Stimulated activated CD4-positive, alpha-beta T cell treated with anti-CD3 and anti-CD28 coated beads, Interleukin-15, amount 100 ng/mL, for 48 hours (primary cell): ENCODE measurements around the gene TCL1B.

Experiments used
- DNase-seq, 2 donors: peaks; one replicate each; pipeline ENCODE4 v3.0.0-alpha.2; 2020; ENCODE audit warnings: low read depth in 2 of 2

The TCL1B gene

DNA sequence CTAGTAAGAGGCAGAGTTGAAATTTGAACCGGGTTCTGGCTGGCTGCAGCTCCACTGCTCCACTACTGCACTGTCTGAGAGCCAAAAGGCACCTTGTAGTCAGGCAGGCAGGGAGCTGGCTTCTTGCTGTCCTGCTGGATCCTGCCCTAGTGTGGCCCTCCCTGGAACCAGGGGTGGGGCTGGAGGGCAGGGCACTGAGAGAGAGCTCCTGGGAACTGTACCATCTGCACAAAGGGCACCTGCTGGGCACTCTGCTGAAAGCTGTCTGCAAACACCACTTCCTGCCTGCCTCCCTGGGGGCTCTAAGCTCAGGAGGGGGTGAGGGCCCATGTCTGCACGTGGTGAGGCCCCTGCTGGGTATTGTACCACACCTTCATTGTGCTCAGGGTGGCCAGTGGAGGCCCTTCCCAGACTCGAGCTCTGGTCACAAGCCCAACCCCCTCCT lies 19.0 kb upstream of the TCL1B start:
- DNase-seq, result no peak

DNA sequence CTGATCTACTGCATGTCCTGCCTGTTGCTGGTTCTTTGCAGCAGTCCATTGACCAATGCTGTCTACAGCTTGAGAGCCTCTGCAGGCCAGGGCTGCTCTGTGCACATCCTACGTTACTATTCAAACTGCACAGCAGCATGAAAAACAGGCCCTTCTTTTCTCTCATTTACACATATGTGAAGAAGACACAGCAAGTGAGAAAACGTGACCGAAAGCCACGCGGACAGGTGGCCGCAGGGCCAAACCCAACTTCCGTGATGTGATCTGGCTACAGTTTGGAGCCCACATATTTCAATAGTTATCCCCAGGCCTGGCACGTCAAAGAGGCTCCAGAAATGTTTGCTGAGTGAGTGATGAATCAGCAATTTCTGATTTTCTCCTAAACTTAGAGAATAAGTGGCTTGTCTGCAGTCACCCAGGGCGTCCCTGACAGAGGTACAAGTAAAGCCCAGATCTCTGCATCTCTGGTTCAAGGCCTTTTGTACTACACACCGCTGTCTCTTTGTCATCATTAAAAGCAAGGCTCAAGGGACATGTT lies 17.9 kb upstream of the TCL1B start:
- no peak for DNase-seq

DNA sequence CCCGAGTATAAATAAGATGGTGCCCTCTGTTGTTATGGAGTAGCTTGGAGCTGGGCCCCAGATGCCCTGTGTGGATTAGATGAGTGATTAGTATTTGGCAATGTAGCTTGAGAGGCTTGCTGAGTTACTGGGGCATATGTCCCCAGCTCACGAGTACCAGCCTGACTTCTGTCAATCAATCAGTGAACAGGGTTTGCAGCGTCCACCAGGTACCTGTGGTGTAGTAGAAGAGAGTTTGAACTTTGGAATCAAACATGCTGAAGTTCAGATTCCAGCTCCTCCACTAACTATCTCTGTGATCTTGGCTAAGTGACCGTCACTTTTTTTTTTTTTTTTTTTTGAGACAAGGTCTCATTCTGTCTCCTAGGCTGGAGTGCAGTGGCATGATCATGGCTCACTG lies 11.6 kb upstream of the TCL1B start:
- no peak for DNase-seq

DNA sequence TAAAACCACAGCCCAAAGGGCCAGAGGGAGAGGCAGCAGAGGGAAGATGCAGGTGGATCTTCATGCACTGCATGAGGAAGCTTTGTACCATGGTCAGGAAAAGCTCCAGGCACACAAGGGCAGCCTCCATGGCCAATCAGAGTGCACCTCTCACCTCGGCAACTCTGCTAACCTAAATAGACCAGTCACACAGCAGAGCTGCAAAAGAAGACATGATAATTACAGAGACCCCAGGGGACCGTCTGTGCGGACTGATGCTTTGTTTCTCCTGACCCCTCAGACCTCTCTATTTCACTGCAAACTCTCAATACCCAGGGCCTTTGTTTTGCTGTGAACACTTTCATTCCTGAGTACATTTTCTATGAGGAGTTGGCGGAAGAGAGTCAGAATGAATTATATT lies 10.7 kb upstream of the TCL1B start:
- no peak for DNase-seq

DNA sequence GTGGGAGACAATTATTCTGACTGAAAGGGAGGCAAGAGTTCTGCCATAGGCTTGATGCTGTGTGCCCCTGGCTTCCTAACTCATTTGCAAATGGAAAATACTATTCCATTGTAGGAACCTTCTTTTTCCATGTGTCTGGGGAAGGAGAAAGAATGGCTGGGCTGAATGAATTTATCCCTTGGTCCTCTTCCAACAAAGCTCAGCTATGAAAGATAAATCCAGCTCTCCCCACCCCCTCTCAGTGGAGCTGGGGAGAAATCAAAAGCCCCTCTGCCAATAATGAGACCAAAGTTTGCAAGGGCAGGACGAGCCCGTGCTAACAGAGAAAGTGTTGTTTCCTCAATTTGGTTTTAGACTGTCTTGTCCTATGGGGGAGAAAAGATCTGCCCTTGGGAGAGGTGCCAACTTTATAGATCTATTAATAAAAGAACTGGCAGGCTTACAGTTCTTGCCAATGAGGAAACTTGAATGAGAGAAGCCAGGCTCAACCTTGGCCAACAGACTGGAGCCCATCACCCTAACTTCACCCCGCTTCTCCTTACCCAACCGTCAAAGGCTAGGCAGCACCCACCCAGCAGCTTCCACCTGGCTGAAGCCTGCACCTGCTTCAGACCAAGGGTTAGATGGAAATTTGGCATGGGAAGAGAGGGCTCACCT lies 8.9 kb upstream of the TCL1B start:
- no peak for DNase-seq

DNA sequence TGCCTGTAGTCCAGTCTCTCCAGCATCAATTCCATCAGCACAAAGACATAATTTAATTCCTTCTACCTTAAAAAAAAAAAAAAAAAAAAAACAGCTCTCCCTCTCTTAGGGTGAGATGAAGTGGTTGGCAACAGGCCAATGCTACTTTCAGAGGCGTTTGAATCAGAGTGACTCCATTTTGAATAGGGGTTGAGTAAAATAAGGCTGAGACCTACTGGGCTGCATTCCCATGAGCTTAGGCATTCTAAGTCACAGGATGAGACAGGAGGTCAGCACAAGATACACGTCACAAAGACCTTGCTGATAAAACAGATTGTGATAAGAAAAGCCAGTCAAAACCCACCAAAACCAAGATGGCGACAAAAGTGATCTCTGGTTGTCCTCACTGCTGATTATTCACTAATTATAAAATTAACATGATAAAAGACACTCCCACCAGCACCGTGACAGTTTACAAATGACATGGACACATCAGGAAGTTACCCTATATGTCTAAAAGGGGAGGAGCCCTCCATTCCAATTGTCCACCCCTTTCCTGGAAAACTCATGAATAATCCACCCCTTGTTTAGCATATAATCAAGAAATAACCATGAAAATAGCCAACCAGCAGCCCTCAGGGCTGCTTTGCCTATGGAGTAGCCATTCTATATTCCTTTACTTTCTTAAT lies 6.9 kb upstream of the TCL1B start:
- no peak for DNase-seq

DNA sequence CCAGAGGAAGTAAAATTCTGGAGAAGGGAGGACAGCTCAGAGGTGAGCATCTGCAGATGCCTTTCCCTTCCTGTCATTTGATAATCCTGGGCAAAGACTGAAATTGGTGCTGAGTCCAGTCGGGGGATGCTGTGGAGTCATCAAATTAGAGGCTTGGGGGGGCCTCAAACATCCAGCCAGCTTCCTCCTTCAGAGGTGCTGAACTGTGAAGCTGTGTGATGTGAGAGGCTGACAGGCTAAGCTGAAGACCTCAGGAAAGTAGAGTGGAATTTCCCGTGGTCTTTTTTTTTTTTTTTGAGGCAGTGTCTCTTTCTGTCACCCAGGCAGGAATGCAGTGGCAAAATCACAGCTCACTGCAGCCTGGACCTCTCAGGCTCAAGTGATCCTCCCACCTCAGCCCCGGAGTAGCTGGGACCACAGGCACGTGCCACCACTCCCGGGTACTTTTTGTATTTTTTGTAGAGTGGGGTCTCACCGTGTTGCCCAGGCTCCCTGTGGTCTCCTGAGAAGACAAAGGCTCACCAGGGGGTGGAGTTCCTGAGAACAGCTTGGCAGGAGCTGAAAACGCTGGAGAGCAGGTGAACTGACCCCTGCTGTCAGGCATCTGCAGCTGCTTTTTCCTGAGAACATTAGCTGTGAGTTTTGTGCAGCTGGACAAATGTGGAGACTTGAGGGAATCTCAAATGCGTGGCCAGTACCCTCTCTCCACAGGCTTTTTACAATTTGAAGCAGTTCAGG lies 6.1 kb upstream of the TCL1B start:
- no peak for DNase-seq

DNA sequence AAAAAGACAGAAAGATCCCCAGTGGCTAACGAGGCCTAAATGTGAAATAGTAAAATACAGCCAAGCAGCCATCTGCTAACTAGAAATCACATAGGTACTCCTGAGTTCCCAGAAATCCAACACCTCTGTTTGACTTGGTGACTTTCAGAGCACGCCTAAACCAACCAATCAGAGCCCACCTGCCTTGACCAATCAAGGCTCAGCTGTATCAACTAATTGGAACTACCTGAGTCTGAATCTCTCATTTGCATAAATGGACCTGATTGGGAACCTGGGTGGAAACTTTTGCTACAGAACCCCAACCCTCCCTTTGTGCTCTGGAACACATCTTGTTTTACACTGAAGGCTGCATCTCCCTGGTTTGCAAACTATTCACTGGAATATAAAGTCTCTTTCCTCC lies 5.1 kb upstream of the TCL1B start:
- no peak for DNase-seq

DNA sequence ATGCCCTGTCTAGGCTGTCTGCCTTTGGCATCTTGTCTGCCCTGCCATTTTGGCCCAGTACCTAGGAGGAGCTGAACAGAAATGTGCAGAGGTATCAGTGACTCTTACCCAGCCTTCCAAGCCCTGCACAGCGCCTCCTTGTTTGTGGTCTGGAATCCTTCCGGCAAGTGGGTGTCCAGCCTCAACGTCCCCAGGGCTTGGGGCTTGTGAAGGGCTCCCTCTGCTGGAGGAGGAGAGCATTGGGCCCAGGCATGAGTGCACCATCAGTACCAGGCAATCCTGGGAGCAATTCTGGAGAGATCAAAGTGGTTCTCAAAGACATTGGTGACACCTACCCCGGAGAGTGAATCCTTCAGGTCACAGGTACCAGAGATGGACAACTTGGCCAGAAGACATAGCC lies 2.4 kb upstream of the TCL1B start:
- peak in 1 of 2 donors; percentile 4 for DNase-seq

DNA sequence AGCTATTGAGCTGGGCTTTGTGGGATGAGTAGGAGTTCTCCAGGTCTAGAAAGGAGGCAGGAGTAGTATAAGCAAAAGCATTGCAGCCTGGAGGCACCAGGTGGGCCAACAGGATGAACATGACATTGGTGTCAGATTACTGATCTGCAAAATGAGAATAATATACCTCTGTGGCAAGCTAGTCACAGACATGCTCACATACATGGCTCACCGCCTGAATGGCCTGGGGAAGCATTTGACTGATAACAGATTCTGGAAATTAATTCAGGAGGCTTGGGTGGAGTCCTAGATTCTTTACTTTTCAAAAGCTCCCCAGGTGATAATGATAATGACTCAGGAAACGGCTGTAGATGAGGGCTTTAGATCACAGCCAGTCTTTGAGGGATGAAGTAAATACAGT lies 709 bp downstream of the TCL1B start:
- DNase-seq, result no peak

DNA sequence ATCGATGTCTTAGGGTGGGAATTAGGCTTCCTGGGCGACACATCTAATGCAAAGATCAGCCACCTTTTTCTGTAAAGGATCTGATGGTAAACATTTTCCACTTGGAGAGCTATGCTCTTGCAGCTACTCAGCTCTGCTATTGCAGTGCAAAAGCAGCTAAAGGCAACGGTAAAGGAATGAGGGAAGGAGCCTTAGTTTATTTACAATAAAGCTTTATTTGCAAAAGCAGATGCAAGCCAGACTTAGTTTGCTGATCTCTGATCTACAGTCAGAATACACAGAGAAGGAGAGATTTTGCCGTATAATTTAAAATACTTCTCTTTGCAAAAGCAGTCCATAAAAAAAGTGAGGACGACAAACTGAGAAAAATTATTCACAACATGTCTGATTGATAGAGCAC lies 3.2 kb downstream of the TCL1B start:
- DNase-seq, result no peak

DNA sequence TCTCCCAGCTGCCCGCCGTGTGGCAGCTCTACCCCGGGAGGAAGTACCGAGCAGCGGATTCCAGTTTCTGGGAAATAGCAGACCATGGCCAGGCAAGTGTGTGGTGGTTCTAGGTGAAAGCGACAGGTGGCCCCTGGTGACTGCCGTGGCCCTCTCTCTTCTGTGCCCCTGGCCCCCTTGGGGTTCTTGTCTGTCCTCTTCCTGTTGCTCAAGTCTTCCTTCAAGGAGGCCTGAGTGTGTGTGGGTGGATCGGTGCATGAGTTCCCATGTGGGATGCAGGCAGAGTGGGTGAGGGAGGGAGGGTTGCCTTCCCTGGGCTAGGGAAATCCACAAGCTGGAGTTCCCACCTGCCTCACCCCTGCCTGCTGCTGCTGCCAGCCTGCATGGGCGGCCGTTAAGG lies 4.6 kb downstream of the TCL1B start:
- no peak for DNase-seq

DNA sequence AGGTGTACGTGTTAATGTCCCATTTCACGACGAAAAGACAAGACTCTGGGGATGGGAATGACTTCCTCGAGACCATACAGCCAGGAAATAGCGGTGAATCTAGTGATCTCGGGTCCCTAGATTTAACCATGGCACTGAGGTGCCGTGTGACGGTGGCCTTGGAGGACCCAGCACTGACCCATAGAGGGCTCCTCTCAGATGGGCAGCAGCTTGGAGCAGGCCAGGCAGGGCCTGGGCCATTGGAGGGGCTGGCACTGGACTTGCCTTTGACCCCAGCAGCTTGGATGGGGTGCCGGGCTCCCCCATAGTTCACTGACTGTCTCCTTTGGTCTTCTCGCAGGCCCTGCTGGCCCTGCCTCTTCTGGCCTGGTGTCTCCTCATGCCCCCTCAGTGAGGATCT lies 5.4 kb downstream of the TCL1B start:
- DNase-seq, result no peak

DNA sequence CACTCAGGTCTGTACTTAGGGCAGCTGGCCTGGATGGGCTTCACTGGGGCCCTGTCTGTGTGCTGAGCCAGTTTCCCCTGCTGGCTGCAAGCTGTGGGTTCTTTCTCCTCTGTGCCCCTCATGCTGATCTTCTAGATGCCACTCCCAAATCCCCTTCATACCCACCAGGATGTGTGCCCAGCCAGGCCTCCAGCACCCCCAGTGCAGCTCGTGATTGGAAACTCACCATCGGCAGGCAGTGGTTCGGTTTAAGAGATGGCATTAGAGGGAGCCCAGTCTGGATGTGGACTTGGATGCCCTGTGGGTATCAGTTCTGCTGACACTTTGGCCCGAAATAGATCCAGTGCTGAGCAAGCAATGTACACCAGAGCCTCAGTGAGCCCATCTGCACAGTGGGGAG lies 5.9 kb downstream of the TCL1B start:
- no peak for DNase-seq

DNA sequence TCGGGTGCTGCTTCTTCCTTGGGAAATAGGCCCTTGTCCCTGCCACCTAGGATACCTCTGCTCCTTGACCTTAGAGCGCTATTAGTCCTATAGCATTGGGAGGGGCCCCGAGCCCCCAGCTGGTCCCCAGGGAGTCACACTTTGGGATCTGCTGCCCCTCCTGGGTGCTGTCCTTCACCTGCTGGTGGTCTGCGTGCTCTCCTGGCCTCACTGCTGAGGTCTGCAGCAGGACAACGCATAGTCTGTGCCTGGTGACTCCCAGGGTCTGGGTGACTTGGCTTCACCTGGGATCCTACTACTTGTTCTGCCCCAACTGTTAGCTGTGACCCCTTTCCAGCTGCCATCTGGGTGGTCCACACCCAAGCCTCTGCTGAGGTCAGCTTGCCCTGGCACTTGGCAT lies 8.8 kb downstream of the TCL1B start:
- DNase-seq, result no peak

DNA sequence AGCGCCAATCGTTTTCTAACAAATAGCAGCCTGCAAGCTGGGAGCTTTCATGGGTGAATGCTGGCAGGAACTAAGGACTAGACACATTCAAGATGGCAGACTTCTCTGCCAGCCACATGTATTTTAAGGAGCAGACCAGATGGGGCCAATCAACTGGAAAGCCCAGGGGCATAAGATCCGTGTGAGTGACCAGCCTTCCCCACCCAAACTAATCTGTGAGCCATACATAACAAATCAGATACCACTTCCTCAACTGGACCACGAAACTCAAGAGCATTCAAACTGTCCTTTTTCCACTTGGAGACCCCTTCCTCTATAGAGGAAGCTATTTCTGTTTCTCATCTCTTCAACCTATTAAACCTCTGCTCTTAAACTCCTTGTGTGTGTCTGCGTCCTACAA lies 9.7 kb downstream of the TCL1B start:
- DNase-seq, result no peak

DNA sequence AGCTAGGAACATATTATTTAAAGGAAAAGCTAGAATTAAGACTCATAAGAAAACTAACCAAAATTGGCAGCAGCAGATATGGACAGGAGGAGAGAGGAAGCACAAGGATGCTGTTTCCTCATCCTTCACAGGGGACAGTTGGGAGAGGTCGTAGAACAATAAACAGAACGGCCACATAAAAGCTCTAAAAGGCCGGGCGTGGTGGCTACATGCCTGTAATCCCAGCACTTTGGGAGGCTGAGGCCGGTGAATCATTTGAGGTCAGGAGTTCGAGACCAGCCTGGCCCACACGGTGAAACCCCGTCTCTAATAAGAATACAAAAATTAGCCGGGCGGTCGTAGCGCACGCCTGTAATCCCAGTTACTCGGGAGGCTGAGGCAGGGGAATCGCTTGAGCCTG lies 10.5 kb downstream of the TCL1B start:
- no peak for DNase-seq

DNA sequence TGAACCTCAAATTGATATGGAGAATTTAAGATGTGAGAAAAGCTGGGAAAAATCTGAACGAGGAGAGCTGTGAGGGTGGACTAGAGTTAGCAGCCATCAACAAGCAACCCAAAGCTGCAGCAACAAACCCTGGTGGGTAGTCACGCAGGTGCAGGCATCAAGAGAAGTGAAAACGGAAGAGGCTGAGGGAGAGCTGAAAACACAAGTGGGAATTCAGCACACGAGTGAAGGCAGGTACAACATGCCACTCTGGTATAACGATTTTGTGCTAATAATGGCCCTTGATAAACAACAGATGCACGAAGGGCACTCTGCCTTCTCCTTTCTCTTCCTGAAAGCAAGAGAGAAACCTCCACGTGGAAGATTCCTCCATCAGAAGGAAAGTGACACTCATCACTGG lies 11.5 kb downstream of the TCL1B start:
- DNase-seq, result no peak

DNA sequence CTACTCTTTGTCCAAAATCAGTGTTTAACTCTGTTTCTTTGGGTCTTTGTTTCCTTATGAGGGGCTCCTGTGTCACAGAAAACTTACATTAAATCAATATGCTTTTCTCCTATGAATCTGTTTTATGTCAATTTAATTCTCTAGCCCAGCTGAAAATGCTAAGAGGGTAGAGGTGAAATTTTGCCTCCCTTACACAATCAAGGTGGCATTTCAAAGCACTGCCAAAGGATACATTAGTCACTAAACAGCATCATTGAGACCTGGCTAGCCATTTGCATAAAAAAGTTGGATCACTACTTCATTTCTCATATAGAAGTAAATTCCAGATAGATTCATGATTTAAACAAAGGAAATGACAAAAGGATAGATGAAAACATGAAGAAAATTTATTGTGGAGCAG lies 12.1 kb downstream of the TCL1B start:
- DNase-seq, result no peak

DNA sequence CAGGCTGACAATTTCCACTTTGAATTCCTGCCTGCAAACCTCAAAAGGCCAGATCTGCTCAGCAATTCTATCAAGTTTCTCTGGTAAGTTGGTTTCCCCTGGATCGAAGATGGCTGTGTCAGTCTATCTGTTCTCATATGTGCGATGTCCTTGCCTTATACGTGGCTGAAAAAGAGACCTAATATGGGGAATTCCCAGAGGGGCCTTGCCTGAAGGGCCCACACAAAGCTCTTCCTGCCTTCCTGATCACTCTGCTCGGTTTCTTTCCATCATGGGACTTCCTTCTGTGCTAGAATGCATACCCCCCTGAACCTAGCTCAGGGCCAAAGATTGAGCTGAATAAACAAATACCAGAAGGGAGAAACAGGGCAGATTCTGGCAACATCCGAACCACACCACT lies 13.2 kb downstream of the TCL1B start:
- no peak for DNase-seq

DNA sequence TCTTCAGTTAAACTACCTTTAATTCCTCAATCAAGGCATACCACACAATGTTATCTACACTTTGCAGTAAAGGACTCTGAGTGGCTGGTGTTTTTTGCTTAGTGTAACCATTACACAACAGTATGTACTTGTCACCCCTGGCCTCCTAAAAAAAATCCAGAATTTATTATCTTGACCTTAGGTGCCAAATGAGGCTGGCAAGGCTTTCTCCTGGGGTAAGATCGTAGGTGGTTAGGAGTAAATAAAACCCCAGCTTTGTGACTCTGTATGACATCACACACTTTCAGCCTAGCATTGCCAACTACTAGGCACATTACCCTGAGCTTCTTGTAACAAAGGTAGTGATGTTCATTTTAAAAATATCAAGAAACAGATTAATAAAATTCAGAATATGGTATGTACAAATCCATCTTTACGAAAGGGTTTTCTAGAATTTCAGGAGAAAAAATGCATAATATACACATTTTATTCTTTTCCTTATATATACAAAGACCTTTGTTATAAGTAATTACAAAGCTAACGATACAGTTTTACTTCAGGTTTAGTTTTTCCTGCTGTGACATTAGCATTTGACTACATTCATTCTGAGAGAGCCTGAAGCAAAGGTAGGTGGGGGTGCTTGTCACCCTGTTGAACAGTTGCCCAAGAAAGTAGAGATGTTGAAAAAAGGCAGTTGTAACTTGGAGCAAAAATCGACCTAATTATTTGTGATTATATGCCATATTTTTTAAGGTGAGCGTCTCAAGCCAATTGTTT lies 14.2 kb downstream of the TCL1B start:
- no peak for DNase-seq

DNA sequence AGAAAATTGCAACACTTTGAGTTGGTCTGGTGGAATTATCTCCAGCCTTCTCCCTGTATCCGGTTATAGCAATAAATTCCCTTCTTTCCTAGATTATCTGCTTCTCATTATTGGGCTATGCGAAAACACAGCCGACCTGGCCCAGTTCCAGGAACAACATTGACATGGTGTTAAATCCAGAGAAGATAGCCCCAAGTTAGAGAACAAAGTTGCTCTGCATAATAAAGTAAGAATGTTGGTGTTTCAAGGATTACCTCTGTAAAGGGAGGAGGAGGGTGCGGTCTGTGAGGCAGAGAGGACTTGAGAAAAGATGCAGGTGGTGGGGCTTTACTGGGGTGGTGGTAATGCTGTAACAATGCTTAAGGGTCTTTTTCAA lies 15.6 kb downstream of the TCL1B start:
- no peak for DNase-seq
